Activated CD8-positive, alpha-beta T cell treated with anti-CD3 and anti-CD28 coated beads, Interleukin-2, amount 10 ng/mL, durations not matched to agents 7 days and 5 days (primary cell): ENCODE data around the gene ESRRA. TPM values are rescaled to one million over a fixed set of nuclear protein-coding genes. Genes with fewer than 3 reads are reported as not detected.

Source experiments
- ATAC-seq: fragments of 150-1000 bp; cut with Tn5 transposase; one replicate; pipeline ENCODE4 v1.10.0; 2021; ENCODE audit warnings: moderate library complexity
- CTCF ChIA-PET: fragments of 350-600 bp; sonication (Branson Sonifier 250); formaldehyde crosslinking; loops from one replicate; lab custom pipeline; 2021; ENCODE audit warnings: antibody characterized with exemption; lab: Charles Lee
- POLR2A ChIA-PET: fragments of 350-600 bp; sonication (Branson Sonifier 250); formaldehyde crosslinking; loops from one replicate; lab custom pipeline; 2021; ENCODE audit warnings: antibody characterized with exemption; lab: Charles Lee
- DNase-seq: peaks from one replicate; pipeline ENCODE4 v3.0.0-alpha.2; 2020
- H3K27ac Mint-ChIP-seq: one replicate; pipeline ENCODE4 v1.8.0; 2021; ENCODE audit warnings: mild to moderate bottlenecking, mixed read lengths
- H3K27me3 Mint-ChIP-seq: one replicate; pipeline ENCODE4 v1.8.0; 2021; ENCODE audit warnings: low read depth, mixed read lengths
- H3K36me3 Mint-ChIP-seq: one replicate; pipeline ENCODE4 v1.8.0; 2021; ENCODE audit warnings: low read depth, mixed read lengths
- H3K4me1 Mint-ChIP-seq: one replicate; pipeline ENCODE4 v1.8.0; 2021; ENCODE audit warnings: low read depth, mixed read lengths
- H3K4me3 Mint-ChIP-seq: one replicate; pipeline ENCODE4 v1.8.0; 2021; ENCODE audit warnings: mild to moderate bottlenecking, mixed read lengths
- H3K9me3 Mint-ChIP-seq: one replicate; pipeline ENCODE4 v1.8.0; 2022; ENCODE audit warnings: mixed read lengths; ENCODE audit not compliant: insufficient read depth
- total RNA-seq, 2 experiments: library from RNA; stranded (reverse); gene quantifications; one replicate each; pipeline ENCODE4 v1.2.3, GENCODE V29; 2021

Gene ESRRA
- total RNA-seq, 2 experiments from 2014 or later = 42.7 to 43.2 TPM

GRCh38 chr11:64264371-64264852, 40.9 kb upstream of the ESRRA start:
- H3K27ac Mint-ChIP-seq = no peak overlapping the region
- ChIA-PET POLR2A (interaction anchor here (1.2 to 2.4 kb wide), 3 partner anchors 12 to 19 kb away, joined by 3 to 7 read pairs (median 4); partner anchors contain the start of gene PLCB3), CTCF (interaction anchor here (9.5 kb wide), 1 partner anchor 13 kb away, joined by 63 read pairs; the partner anchor contains the start of gene PLCB3)

GRCh38 chr11:64265176-64266160, 39.9 kb upstream of the ESRRA start:
- POLR2A ChIA-PET = interaction anchor here (0.6 to 2.4 kb wide), 4 partner anchors 13 to 43 kb away, joined by 3 to 7 read pairs (median 4); partner anchors contain the start of genes GPR137 and PLCB3
- ATAC-seq (no peak), DNase-seq (no peak)
- peaks cover 23% of the 10 kb centered on the region for H3K4me1 Mint-ChIP-seq
- peaks cover 27% of the 10 kb centered on the region for H3K36me3 Mint-ChIP-seq
- H3K27ac Mint-ChIP-seq = no peak overlapping the region
- no peak overlapping the region for H3K4me3 Mint-ChIP-seq
- CTCF ChIA-PET = interaction anchor here (9.5 to 15.6 kb wide), 2 partner anchors 14 to 37 kb away, joined by 63 to 148 read pairs; partner anchors contain the start of genes CATSPERZ, ESRRA and PLCB3
- no peaks in the 10 kb centered on the region for H3K27me3 Mint-ChIP-seq
- no peaks in the 10 kb centered on the region for H3K9me3 Mint-ChIP-seq

More at GRCh38 chr11:64264371-64264852, 40.9 kb upstream of the ESRRA start:
- Mint-ChIP-seq H3K36me3 (peaks cover 28% of the 10 kb centered on the region), H3K9me3 (no peaks in the 10 kb centered on the region), H3K4me1 (peaks cover 22% of the 10 kb centered on the region), H3K4me3 (no peak overlapping the region), H3K27me3 (no peaks in the 10 kb centered on the region)
- ATAC-seq = no peak
- no peak for DNase-seq

- no peak overlapping the region for H3K27ac Mint-ChIP-seq
- H3K4me1 Mint-ChIP-seq = peaks cover 24% of the 10 kb centered on the region
- no peaks in the 10 kb centered on the region for H3K27me3 Mint-ChIP-seq
- no peak overlapping the region for H3K4me3 Mint-ChIP-seq
- ATAC-seq = no peak
- ChIA-PET CTCF (interaction anchor here (9.5 to 15.6 kb wide), 2 partner anchors 15 to 37 kb away, joined by 63 to 148 read pairs; partner anchors contain the start of genes CATSPERZ, ESRRA and PLCB3), POLR2A (no interaction called here)
- no peaks in the 10 kb centered on the region for H3K9me3 Mint-ChIP-seq
- DNase-seq = no peak
- H3K36me3 Mint-ChIP-seq = peaks cover 27% of the 10 kb centered on the region
Measured at GRCh38 chr11:64266339-64266738, 39.0 kb upstream of the ESRRA start.

- ChIA-PET CTCF (interaction anchor here (1.0 to 15.6 kb wide), 7 partner anchors 16 to 70 kb away, joined by 3 to 148 read pairs (median 5); partner anchors contain the start of genes CATSPERZ, ESRRA, FERMT3 and PLCB3), POLR2A (interaction anchor here (0.6 to 5.6 kb wide), 4 partner anchors 16 to 61 kb away, joined by 3 to 79 read pairs (median 10); partner anchors contain the start of genes BAD, FERMT3, GPR137 and PLCB3)
- DNase-seq (no peak), ATAC-seq (no peak)
- Mint-ChIP-seq H3K4me1 (peaks cover 32% of the 10 kb centered on the region), H3K4me3 (no peak overlapping the region), H3K9me3 (no peaks in the 10 kb centered on the region), H3K27ac (peak overlapping the region; percentile 97), H3K36me3 (peaks cover 25% of the 10 kb centered on the region), H3K27me3 (no peaks in the 10 kb centered on the region)
Measured at GRCh38 chr11:64267207-64267945, 37.9 kb upstream of the ESRRA start.

GRCh38 chr11:64268025-64268892, 37.1 kb upstream of the ESRRA start:
- POLR2A ChIA-PET = interaction anchor here (0.6 to 5.6 kb wide), 16 partner anchors 9 to 82 kb away, joined by 3 to 79 read pairs (median 6); partner anchors contain the start of genes BAD, CCDC88B, ESRRA and FERMT3
- peak overlapping the region; percentile 97 for H3K27ac Mint-ChIP-seq
- peaks cover 34% of the 10 kb centered on the region for H3K4me1 Mint-ChIP-seq
- DNase-seq (no peak), ATAC-seq (no peak)
- CTCF ChIA-PET = interaction anchor here (1.0 to 15.6 kb wide), 12 partner anchors 12 to 71 kb away, joined by 3 to 148 read pairs (median 4); partner anchors contain the start of genes CATSPERZ, ESRRA, FERMT3 and PLCB3
- peak overlapping the region; percentile 93 for H3K4me3 Mint-ChIP-seq
- no peaks in the 10 kb centered on the region for H3K27me3 Mint-ChIP-seq
- peaks cover 23% of the 10 kb centered on the region for H3K36me3 Mint-ChIP-seq
- H3K9me3 Mint-ChIP-seq = no peaks in the 10 kb centered on the region

GRCh38 chr11:64268893-64269539, 36.3 kb upstream of the ESRRA start:
- Mint-ChIP-seq H3K4me3 (peak overlapping the region; percentile 93), H3K36me3 (peaks cover 26% of the 10 kb centered on the region), H3K4me1 (peaks cover 34% of the 10 kb centered on the region), H3K9me3 (no peaks in the 10 kb centered on the region), H3K27ac (peak overlapping the region; percentile 97), H3K27me3 (no peaks in the 10 kb centered on the region)
- peak; percentile 71 for DNase-seq
- ChIA-PET POLR2A (interaction anchor here (0.8 to 5.6 kb wide), 17 partner anchors 9 to 83 kb away, joined by 3 to 79 read pairs (median 7); partner anchors contain the start of genes BAD, CCDC88B, ESRRA and FERMT3), CTCF (interaction anchor here (1.0 to 15.6 kb wide), 11 partner anchors 13 to 71 kb away, joined by 3 to 148 read pairs (median 4); partner anchors contain the start of genes CATSPERZ, ESRRA, FERMT3 and PLCB3)
- ATAC-seq = peak; percentile 13

GRCh38 chr11:64269540-64270220, 35.6 kb upstream of the ESRRA start:
- Mint-ChIP-seq H3K4me3 (peak overlapping the region; percentile 93), H3K27me3 (no peaks in the 10 kb centered on the region), H3K9me3 (no peaks in the 10 kb centered on the region), H3K4me1 (peaks cover 34% of the 10 kb centered on the region), H3K27ac (peak overlapping the region; percentile 97), H3K36me3 (peaks cover 24% of the 10 kb centered on the region)
- ChIA-PET CTCF (interaction anchor here (1.0 to 15.6 kb wide), 12 partner anchors 12 to 71 kb away, joined by 3 to 148 read pairs (median 4); partner anchors contain the start of genes CATSPERZ, CCDC88B, ESRRA and FERMT3), POLR2A (interaction anchor here (0.5 to 5.6 kb wide), 18 partner anchors 8 to 301 kb away, joined by 3 to 79 read pairs (median 6); partner anchors contain the start of genes BAD, CCDC88B, ESRRA and FERMT3)
- ATAC-seq (peak; percentile 74), DNase-seq (peak; percentile 97)

- Mint-ChIP-seq H3K27me3 (no peaks in the 10 kb centered on the region), H3K4me1 (peaks cover 26% of the 10 kb centered on the region), H3K27ac (no peak overlapping the region), H3K36me3 (peaks cover 23% of the 10 kb centered on the region), H3K9me3 (no peaks in the 10 kb centered on the region), H3K4me3 (no peak overlapping the region)
- CTCF ChIA-PET = interaction anchor here (15.6 kb wide), 1 partner anchor 28 kb away, joined by 148 read pairs; the partner anchor contains the start of genes CATSPERZ and ESRRA
- ATAC-seq (no peak), DNase-seq (no peak)
- POLR2A ChIA-PET = no interaction called here
Measured at GRCh38 chr11:64275031-64275800, 30.1 kb upstream of the ESRRA start.
